HG03097 (cell line): Measurements from ENCODE around the gene C13orf46.

Experiments
- ATAC-seq: cut with Tn5 transposase; IDR thresholded peaks from one replicate; pipeline ENCODE4 v1.9.1; 2021; ENCODE audit not compliant: unreplicated experiment, low FRiP score

The C13orf46 gene

GRCh38 chr13:113941571-113942191 lies 32.2 kb downstream of the C13orf46 start:
- ATAC-seq = no peak

- no peak for ATAC-seq
Measured at GRCh38 chr13:113939944-113940297, 34.0 kb downstream of the C13orf46 start.

GRCh38 chr13:113939129-113939943 lies 34.5 kb downstream of the C13orf46 start:
- ATAC-seq = no peak

GRCh38 chr13:113938716-113939115 lies 35.2 kb downstream of the C13orf46 start:
- no peak for ATAC-seq

GRCh38 chr13:113938246-113938645 lies 35.6 kb downstream of the C13orf46 start:
- ATAC-seq = no peak

- ATAC-seq = no peak
Measured at GRCh38 chr13:113937527-113938180, 36.2 kb downstream of the C13orf46 start.

- ATAC-seq = no peak
Measured at GRCh38 chr13:113937073-113937472, 36.8 kb downstream of the C13orf46 start.

GRCh38 chr13:113936166-113936965 lies 37.5 kb downstream of the C13orf46 start:
- no peak for ATAC-seq

GRCh38 chr13:113935001-113935844 lies 38.7 kb downstream of the C13orf46 start:
- no peak for ATAC-seq

- ATAC-seq = no peak
Measured at GRCh38 chr13:113934576-113934975, 39.3 kb downstream of the C13orf46 start.

- ATAC-seq = no peak
Measured at GRCh38 chr13:113933901-113934300, 40.0 kb downstream of the C13orf46 start.

- no peak for ATAC-seq
Measured at GRCh38 chr13:113931841-113932459, 41.9 kb downstream of the C13orf46 start.

GRCh38 chr13:113930671-113931637 lies 42.9 kb downstream of the C13orf46 start:
- no peak for ATAC-seq

GRCh38 chr13:113929628-113930615 lies 44.0 kb downstream of the C13orf46 start:
- no peak for ATAC-seq

GRCh38 chr13:113928685-113929627 lies 44.9 kb downstream of the C13orf46 start:
- ATAC-seq = no peak
